Left lung (tissue), 10 donors: ENCODE data around the gene RHOXF2. TPM values are rescaled to one million over a fixed set of nuclear protein-coding genes. Genes with fewer than 3 reads are reported as not detected.
"Not testable (repeated sequence)": the region's sequence is repeated elsewhere in the genome, so short reads cannot be mapped to it uniquely, and the experiment has no call there.

Experiments
- ATAC-seq: fragments of 200-7000 bp; cut with Tn5 transposase; one replicate; pipeline ENCODE4 v1.9.1; 2020; ENCODE audit warnings: moderate library complexity
- DNase-seq, 4 donors: peaks; one replicate each; pipeline ENCODE4 v3.0.0-alpha.2; 2013 to 2020
- H3K27ac ChIP-seq, 2 donors: fragments of 200-600 bp; sonication (generic) in 1 of 2; one replicate each; pipeline versions ENCODE4 v1.5.0 to v1.8.0; 2020 to 2021
- H3K27me3 ChIP-seq, 2 donors: fragments of 200-600 bp; sonication (generic) in 1 of 2; one replicate each; pipeline versions ENCODE4 v1.5.0 to v1.8.0; 2020 to 2021
- H3K36me3 ChIP-seq, 2 donors: fragments of 200-600 bp; sonication (generic) in 1 of 2; one replicate each; pipeline versions ENCODE4 v1.5.0 to v1.8.0; 2020 to 2021
- H3K4me1 ChIP-seq, 2 donors: fragments of 200-600 bp; one replicate each; pipeline ENCODE4 v1.8.0; 2021
- H3K4me3 ChIP-seq, 2 donors: fragments of 200-600 bp; sonication (generic) in 1 of 2; one replicate each; pipeline versions ENCODE4 v1.5.0 to v1.8.0; 2020 to 2021; ENCODE audit warnings: mild to moderate bottlenecking in 1 of 2
- H3K9me3 ChIP-seq, 2 donors: fragments of 200-600 bp; sonication (generic) in 1 of 2; one replicate each; pipeline versions ENCODE4 v1.5.0 to v1.8.0; 2020 to 2021
- CTCF ChIP-seq, 2 donors: fragments of 200-600 bp; sonication (generic) in 1 of 2; IDR thresholded peaks; one replicate each; pipeline versions ENCODE4 v1.5.0 to v1.8.0; 2021; ENCODE audit warnings: antibody characterized with exemption in 2 of 2
- intact Hi-C, 2 donors: fragments of 100-400 bp; cut with DNase I; formaldehyde crosslinking; loops; one replicate each; pipeline versions ENCODE4 v1.11.2 to v1.14.2; 2022
- polyA plus RNA-seq, 6 donors: library from polyadenylated mRNA; unstranded; fragments of 120-200 nt; gene quantifications; one replicate each; pipeline ENCODE4 v1.2.1, GENCODE V29; 2013; ENCODE audit not compliant: insufficient read length in 6 of 6
- total RNA-seq, 2 donors: library from RNA; stranded (reverse); fragmentation: NEBNext Ultra II Directional; extraction: Animal tissue kit (Norgen Biotek cat#: 25700); gene quantifications; one replicate each; pipeline ENCODE4 v1.2.1, GENCODE V29; 2021
- donor health status: DM: no; HTN: yes; CAD: no.
- donor health status: DM: no; HTN: no; CAD: no.

Gene RHOXF2
- total and polyA plus RNA-seq, 8 donors = 0.18 TPM; not detected in 7

- no peak overlapping the region for H3K4me3 ChIP-seq
- no peaks in the 10 kb centered on the region for H3K36me3 ChIP-seq
- H3K27ac ChIP-seq = no peak overlapping the region
- no peaks in the 10 kb centered on the region for H3K9me3 ChIP-seq
- no peaks in the 10 kb centered on the region for H3K27me3 ChIP-seq
- TF ChIP-seq CTCF (IDR thresholded peaks at IDR 0.05) = no peak
- peak; percentile 65 for ATAC-seq
- no peaks in the 10 kb centered on the region for H3K4me1 ChIP-seq
- DNase-seq = peak in 1 of 4 donors; percentile 3
- intact Hi-C loops = no loop called here
These were observed 33.0 kb upstream of the RHOXF2 start for GRCh38 chrX:120125444-120125843.

DNA sequence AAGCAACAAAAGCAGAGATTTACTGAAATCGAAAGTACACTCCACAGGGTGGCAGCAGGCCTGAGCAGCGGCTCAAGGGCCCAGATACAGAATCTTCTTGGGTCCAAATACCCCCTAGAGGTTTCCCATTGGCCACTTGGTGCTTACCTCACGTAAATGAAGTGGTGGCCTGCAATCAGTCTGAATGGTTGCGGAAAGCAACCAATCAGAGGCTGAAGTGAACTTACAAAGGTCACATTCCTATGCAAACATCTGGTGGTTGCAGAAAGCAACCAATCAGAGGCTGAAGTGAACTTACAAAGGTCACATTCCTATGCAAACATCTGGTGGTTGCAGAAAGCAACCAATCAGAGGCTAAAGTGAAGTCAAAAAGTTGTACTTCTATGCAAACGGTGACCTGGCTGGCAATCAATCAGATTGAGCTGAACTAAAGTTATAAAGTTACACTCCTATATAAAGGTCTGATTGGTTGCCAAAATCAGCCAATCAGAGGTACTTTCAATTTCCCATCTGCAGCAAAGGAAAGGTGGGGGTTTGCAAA is 30.0 kb upstream of the RHOXF2 start:
- H3K4me3 ChIP-seq, H3K27ac ChIP-seq, H3K27me3 ChIP-seq, ATAC-seq, intact Hi-C loops, H3K9me3 ChIP-seq, H3K4me1 ChIP-seq, H3K36me3 ChIP-seq, DNase-seq: not testable (repeated sequence)

- no peak overlapping the region for H3K4me3 ChIP-seq
- H3K27me3 ChIP-seq = no peaks in the 10 kb centered on the region
- no peak for TF ChIP-seq CTCF (IDR thresholded peaks at IDR 0.05)
- ATAC-seq = no peak
- intact Hi-C loops = no loop called here
- DNase-seq = no peak
- no peaks in the 10 kb centered on the region for H3K9me3 ChIP-seq
- H3K36me3 ChIP-seq = no peaks in the 10 kb centered on the region
- no peak overlapping the region for H3K27ac ChIP-seq
- H3K4me1 ChIP-seq = no peaks in the 10 kb centered on the region
These were observed 22.3 kb upstream of the RHOXF2 start for GRCh38 chrX:120136128-120136527.

- Histone ChIP-seq H3K4me1 (no peaks in the 10 kb centered on the region), H3K27me3 (no peaks in the 10 kb centered on the region), H3K36me3 (no peaks in the 10 kb centered on the region), H3K4me3 (no peak overlapping the region), H3K9me3 (no peaks in the 10 kb centered on the region), H3K27ac (no peak overlapping the region)
- DNase-seq (no peak), ATAC-seq (no peak)
- intact Hi-C loops = no loop called here
- no peak for TF ChIP-seq CTCF (IDR thresholded peaks at IDR 0.05)
These were observed 21.6 kb upstream of the RHOXF2 start for GRCh38 chrX:120136840-120137239.

GRCh38 chrX:120137439-120137838 is 21.0 kb upstream of the RHOXF2 start:
- Histone ChIP-seq H3K36me3 (no peaks in the 10 kb centered on the region), H3K4me1 (no peaks in the 10 kb centered on the region), H3K9me3 (no peaks in the 10 kb centered on the region), H3K27ac (no peak overlapping the region), H3K27me3 (no peaks in the 10 kb centered on the region), H3K4me3 (no peak overlapping the region)
- ATAC-seq (no peak), DNase-seq (no peak)
- intact Hi-C loops = no loop called here
- no peak for TF ChIP-seq CTCF (IDR thresholded peaks at IDR 0.05)

DNA sequence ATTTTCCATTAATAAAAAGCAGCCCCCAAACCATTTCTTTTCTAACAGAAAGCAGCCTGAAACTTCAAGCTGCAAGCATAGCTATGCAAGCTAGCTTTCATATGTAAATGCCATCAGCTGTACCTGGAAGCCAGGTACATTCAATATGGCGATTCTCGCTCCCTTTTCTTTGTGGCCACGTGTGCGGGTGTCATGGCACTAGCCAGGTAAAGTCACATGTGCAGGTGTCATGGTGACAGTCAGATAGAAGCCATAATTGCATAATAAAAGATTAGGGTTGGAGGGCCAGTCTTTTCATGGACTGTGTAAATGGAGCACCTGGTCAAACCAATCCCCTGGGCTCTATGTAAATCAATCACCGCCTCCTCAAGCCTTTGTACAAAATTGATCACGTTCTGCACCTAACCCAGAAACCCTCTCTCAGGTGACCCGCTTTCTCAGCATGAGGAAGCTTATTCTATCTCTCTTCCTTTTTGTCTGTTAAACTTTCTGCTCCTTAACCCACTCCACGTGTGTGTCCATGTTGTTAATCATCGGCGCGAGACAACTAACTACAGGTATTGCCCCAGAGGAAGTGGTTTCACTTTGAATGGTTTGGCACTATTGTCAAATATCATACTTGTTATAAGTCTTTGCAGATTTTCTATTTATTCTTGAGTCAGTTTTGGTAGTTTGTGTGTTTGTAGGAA is 18.0 kb upstream of the RHOXF2 start:
- H3K27ac ChIP-seq = no peak overlapping the region
- no peaks in the 10 kb centered on the region for H3K4me1 ChIP-seq
- no peaks in the 10 kb centered on the region for H3K27me3 ChIP-seq
- no peaks in the 10 kb centered on the region for H3K36me3 ChIP-seq
- DNase-seq (no peak), ATAC-seq (no peak)
- no peaks in the 10 kb centered on the region for H3K9me3 ChIP-seq
- TF ChIP-seq CTCF (IDR thresholded peaks at IDR 0.05) = no peak
- H3K4me3 ChIP-seq = no peak overlapping the region
- intact Hi-C loops = no loop called here
